Uterus (tissue), 4 donors: ENCODE data around the gene FASTK. TPM values are rescaled to one million over a fixed set of nuclear protein-coding genes. Genes with fewer than 3 reads are reported as not detected.

Experiments used
- DNase-seq, 2 donors: peaks; one replicate each; pipeline ENCODE4 v3.0.0-alpha.2; 2019 to 2020
- H3K27ac ChIP-seq, 2 donors: fragments of 200-600 bp; sonication (generic); 1 replicate in 1 of 2; 2 replicates in 1 of 2; pipeline ENCODE4 v1.5.1; 2016 to 2018
- H3K27me3 ChIP-seq, 2 donors: fragments of 200-600 bp; sonication (generic); one replicate each; pipeline ENCODE4 v1.5.1; 2018 to 2019; ENCODE audit warnings: control low read depth in 1 of 2
- H3K36me3 ChIP-seq, 2 donors: fragments of 200-600 bp; sonication (generic); one replicate each; pipeline ENCODE4 v1.5.1; 2019; ENCODE audit warnings: control low read depth in 1 of 2
- H3K4me1 ChIP-seq, 2 donors: fragments of 200-600 bp; sonication (generic); one replicate each; pipeline ENCODE4 v1.5.1; 2018 to 2019; ENCODE audit warnings: control low read depth in 1 of 2
- H3K4me3 ChIP-seq, 2 donors: fragments of 200-600 bp; sonication (generic); 1 replicate in 1 of 2; 2 replicates in 1 of 2; pipeline ENCODE4 v1.5.1; 2018 to 2019; ENCODE audit warnings: mild to moderate bottlenecking in 1 of 2
- H3K9me3 ChIP-seq, 2 donors: fragments of 200-600 bp; sonication (generic); one replicate each; pipeline ENCODE4 v1.5.1; 2019; ENCODE audit warnings: control low read depth in 1 of 2
- CTCF ChIP-seq, 4 experiments: fragments of 200-600 bp in 2 of 4; fragments of 450-650 bp in 2 of 4; sonication (generic) in 2 of 4; IDR thresholded peaks; one replicate each; pipeline ENCODE4 v1.5.1; 2016 to 2019; ENCODE audit warnings: antibody characterized with exemption in 4 of 4, mild to moderate bottlenecking in 2 of 4, moderate library complexity in 1 of 4
- POLR2A ChIP-seq, 2 donors: fragments of 450-650 bp; IDR thresholded peaks; one replicate each; pipeline ENCODE4 v1.6.1; 2016; ENCODE audit warnings: antibody characterized with exemption in 2 of 2, mild to moderate bottlenecking in 1 of 2, moderate library complexity in 1 of 2
- intact Hi-C: fragments of 100-400 bp; cut with DNase I; formaldehyde crosslinking; loops from one replicate; pipeline ENCODE4 v1.15.1; 2023; ENCODE audit warnings: low total_unique reads
- total RNA-seq, 4 donors: library from RNA; depleted of rRNA in 3 of 4; stranded (reverse); fragments of >200 nt in 3 of 4; gene quantifications; one replicate each; pipeline versions ENCODE4 v1.1.0 to v1.2.4, GENCODE V29; 2014 to 2023
- donor health status: DM: yes; HTN: yes; CAD: no.

Gene FASTK
- total RNA-seq, 4 donors from 2014 or later, result 37.1 to 84.9 (median 52.4) TPM

DNA sequence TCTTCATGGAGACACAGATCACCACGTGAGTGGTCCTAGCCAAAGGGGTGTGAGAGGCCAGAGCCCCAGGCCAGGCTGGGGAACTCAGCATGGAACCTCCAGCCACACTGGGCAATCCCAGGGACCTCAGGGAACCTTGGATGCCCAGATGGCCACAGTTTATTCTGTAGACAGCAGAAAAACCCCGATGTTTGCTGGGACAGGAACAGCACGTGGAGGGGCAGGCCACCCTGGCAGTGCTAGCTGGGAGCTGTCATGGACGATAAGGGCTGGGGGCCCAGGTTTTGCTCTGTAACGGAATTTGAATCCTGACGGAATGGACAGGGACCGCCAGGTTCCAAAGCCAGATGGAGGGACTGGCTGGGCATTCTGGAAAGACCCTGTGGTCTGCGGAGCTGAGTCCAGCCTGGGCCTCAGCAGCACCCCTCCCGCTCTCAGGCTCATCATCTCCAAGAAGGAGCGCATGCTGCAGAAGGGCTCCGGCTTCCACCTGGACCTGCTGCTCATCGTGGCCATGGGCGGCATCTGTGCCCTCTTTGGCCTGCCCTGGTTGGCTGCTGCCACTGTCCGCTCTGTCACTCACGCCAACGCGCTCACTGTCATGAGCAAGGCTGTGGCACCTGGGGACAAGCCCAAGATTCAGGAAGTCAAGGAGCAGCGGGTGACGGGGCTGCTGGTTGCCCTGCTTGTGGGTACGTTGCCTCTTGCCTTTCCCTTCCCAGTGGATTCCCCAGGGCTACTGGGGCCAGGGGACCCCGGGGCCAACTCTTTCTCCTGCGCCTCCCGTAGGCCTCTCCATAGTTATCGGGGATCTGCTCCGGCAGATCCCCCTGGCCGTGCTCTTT is 5.6 kb downstream of the FASTK start:
- Histone ChIP-seq H3K27ac (no peak overlapping the region), H3K4me1 (peaks cover 0 to 6% of the 10 kb centered on the region in 2 donors), H3K36me3 (no peaks in the 10 kb centered on the region), H3K9me3 (no peaks in the 10 kb centered on the region), H3K27me3 (no peaks in the 10 kb centered on the region), H3K4me3 (no peak overlapping the region)
- TF ChIP-seq CTCF (IDR thresholded peaks at IDR 0.05), result no peak
- TF ChIP-seq POLR2A (IDR thresholded peaks at IDR 0.05), result no peak
- intact Hi-C loops, result no loop called here
- no peak for DNase-seq

DNA sequence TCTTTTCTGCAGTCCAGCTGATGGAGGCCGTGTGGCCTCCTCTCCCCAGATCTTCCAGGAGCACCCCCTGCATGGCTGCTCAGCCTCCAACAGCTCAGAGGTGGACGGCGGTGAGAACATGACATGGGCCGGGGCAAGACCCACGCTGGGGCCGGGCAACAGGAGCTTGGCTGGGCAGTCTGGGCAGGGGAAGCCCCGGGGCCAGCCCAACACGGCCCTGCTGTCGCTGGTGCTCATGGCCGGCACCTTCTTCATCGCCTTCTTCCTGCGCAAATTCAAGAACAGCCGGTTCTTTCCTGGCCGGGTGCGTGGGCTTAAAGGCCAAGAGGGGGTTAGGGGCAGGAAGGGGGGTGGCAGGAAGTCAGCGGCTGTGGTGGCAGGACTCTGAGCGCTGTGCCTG is 6.6 kb downstream of the FASTK start:
- DNase-seq, result no peak
- no peak overlapping the region for H3K4me3 ChIP-seq
- no peaks in the 10 kb centered on the region for H3K9me3 ChIP-seq
- H3K4me1 ChIP-seq, result no peaks in the 10 kb centered on the region
- H3K27me3 ChIP-seq, result no peaks in the 10 kb centered on the region
- no peaks in the 10 kb centered on the region for H3K36me3 ChIP-seq
- no peak overlapping the region for H3K27ac ChIP-seq
- no peak for TF ChIP-seq CTCF (IDR thresholded peaks at IDR 0.05)
- no peak for TF ChIP-seq POLR2A (IDR thresholded peaks at IDR 0.05)
- intact Hi-C loops, result no loop called here

GRCh38 chr7:151071032-151071866 is 9.4 kb downstream of the FASTK start:
- Histone ChIP-seq H3K27me3 (no peaks in the 10 kb centered on the region), H3K27ac (no peak overlapping the region), H3K36me3 (no peaks in the 10 kb centered on the region), H3K4me1 (no peaks in the 10 kb centered on the region), H3K9me3 (no peaks in the 10 kb centered on the region), H3K4me3 (no peak overlapping the region)
- TF ChIP-seq CTCF (IDR thresholded peaks at IDR 0.05) (no peak), POLR2A (IDR thresholded peaks at IDR 0.05) (no peak)
- no peak for DNase-seq
- intact Hi-C loops, result no loop called here

DNA sequence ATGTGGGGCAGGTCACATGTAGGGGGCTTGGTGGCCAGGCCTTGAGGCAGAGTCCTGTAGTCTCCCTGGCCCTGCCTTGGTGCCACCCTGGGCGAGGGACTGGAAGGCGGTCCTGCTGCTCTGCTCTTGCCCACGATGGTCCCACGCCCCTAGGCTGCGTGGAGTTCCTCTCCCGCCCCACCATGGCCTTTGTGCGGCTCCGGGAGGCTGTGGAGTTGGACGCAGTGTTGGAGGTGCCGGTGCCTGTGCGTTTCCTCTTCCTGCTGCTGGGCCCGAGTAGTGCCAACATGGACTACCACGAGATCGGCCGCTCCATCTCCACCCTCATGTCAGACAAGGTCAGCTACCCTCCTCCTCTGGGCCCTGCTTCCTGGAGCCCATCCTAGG is 10.0 kb downstream of the FASTK start:
- no peak overlapping the region for H3K27ac ChIP-seq
- TF ChIP-seq CTCF (IDR thresholded peaks at IDR 0.05), result no peak
- no peak for TF ChIP-seq POLR2A (IDR thresholded peaks at IDR 0.05)

More for the DNA sequence above, 10.0 kb downstream of the FASTK start:
- no peaks in the 10 kb centered on the region for H3K36me3 ChIP-seq
- no peaks in the 10 kb centered on the region for H3K27me3 ChIP-seq
- no peaks in the 10 kb centered on the region for H3K9me3 ChIP-seq
- intact Hi-C loops, result no loop called here
- no peak overlapping the region for H3K4me3 ChIP-seq
- H3K4me1 ChIP-seq, result no peaks in the 10 kb centered on the region
- no peak for DNase-seq
